ENCODE results near the gene SLC1A7.

- TF ChIP-seq CTCF (IDR thresholded peaks at IDR 0.05): no peak
- no peak for TF ChIP-seq POLR2A (IDR thresholded peaks at IDR 0.05)
These were observed 50.4 kb downstream of the SLC1A7 start for GRCh38 chr1:53091841-53092645.

Data from testis (tissue), 2 donors.